GM21360 (cell line): ENCODE results near the gene SESN3.

Source experiments
- ATAC-seq: cut with Tn5 transposase; IDR thresholded peaks from one replicate; pipeline ENCODE4 v1.9.1; 2021; ENCODE audit warnings: mild to moderate bottlenecking, moderate library complexity; ENCODE audit not compliant: unreplicated experiment

The SESN3 gene

GRCh38 chr11:95132956-95133355 is 98.0 kb downstream of the SESN3 start:
- ATAC-seq: no peak

- ATAC-seq: no peak
Measured at GRCh38 chr11:95128602-95129001, 102.4 kb downstream of the SESN3 start.

- no peak for ATAC-seq
Measured at GRCh38 chr11:95123556-95123955, 107.4 kb downstream of the SESN3 start.

GRCh38 chr11:95121698-95122097 is 109.3 kb downstream of the SESN3 start:
- no peak for ATAC-seq

- no peak for ATAC-seq
Measured at GRCh38 chr11:95119361-95120060, 111.5 kb downstream of the SESN3 start.

GRCh38 chr11:95115597-95115996 is 115.4 kb downstream of the SESN3 start:
- no peak for ATAC-seq
